ENCODE results near the gene VASN.

GRCh38 chr16:4344983-4345835, 26.4 kb upstream of the VASN start:
- TF ChIP-seq ELF4 (IDR thresholded peaks at IDR 0.05) (no peak), ZNF384 (IDR thresholded peaks at IDR 0.05) (no peak), FOXM1 (IDR thresholded peaks at IDR 0.05; ENCODE audit: borderline replicate concordance) (no peak), TARDBP (IDR thresholded peaks at IDR 0.05) (no peak), NFRKB (IDR thresholded peaks at IDR 0.05) (no peak), FOXK2 (IDR thresholded peaks at IDR 0.05) (no peak)
